Gastroesophageal sphincter (tissue), 4 donors: ENCODE results near the gene TBCEL. TPM values are rescaled to one million over a fixed set of nuclear protein-coding genes. Genes with fewer than 3 reads are reported as not detected.

Experiments
- ATAC-seq: fragments of 150-250 bp; one replicate; pipeline ENCODE4 v1.9.1; 2016; ENCODE audit warnings: mild to moderate bottlenecking, moderate library complexity
- H3K27ac ChIP-seq, 4 donors: fragments of 200-600 bp; sonication (generic) in 3 of 4; 1 replicate in 3 of 4; 2 replicates in 1 of 4; pipeline ENCODE4 v1.5.1; 2016 to 2019
- H3K27me3 ChIP-seq: fragments of 200-600 bp; sonication (generic); one replicate; pipeline ENCODE4 v1.5.1; 2019
- H3K36me3 ChIP-seq, 2 donors: fragments of 200-600 bp; sonication (generic); one replicate each; pipeline ENCODE4 v1.5.1; 2019; ENCODE audit warnings: control low read depth in 1 of 2
- H3K4me1 ChIP-seq, 3 donors: fragments of 200-600 bp; sonication (generic); 1 replicate in 2 of 3; 2 replicates in 1 of 3; pipeline ENCODE4 v1.5.1; 2016 to 2019; ENCODE audit warnings: control low read depth in 2 of 3
- H3K4me3 ChIP-seq, 2 donors: fragments of 200-600 bp; sonication (generic); one replicate each; pipeline ENCODE4 v1.5.1; 2019; ENCODE audit warnings: mild to moderate bottlenecking in 1 of 2, moderate library complexity in 1 of 2
- H3K9me3 ChIP-seq, 3 donors: fragments of 200-600 bp; sonication (generic); one replicate each; pipeline ENCODE4 v1.5.1; 2017 to 2019; ENCODE audit warnings: control low read depth in 2 of 3
- CTCF ChIP-seq, 4 experiments: fragments of 200-600 bp in 2 of 4; fragments of 450-650 bp in 2 of 4; sonication (generic) in 1 of 4; IDR thresholded peaks; one replicate each; pipeline ENCODE4 v1.5.1; 2017 to 2019; ENCODE audit warnings: antibody characterized with exemption in 4 of 4, mild to moderate bottlenecking in 2 of 4, moderate library complexity in 2 of 4
- EP300 ChIP-seq: sonication (generic); formaldehyde crosslinking; IDR thresholded peaks from one replicate; pipeline ENCODE4 v1.6.1; 2017; ENCODE audit warnings: antibody characterized with exemption, mild to moderate bottlenecking
- POLR2A ChIP-seq, 2 donors: fragments of 450-650 bp; IDR thresholded peaks; one replicate each; pipeline ENCODE4 v1.6.1; 2017; ENCODE audit warnings: antibody characterized with exemption in 2 of 2, mild to moderate bottlenecking in 2 of 2, moderate library complexity in 1 of 2
- POLR2AphosphoS5 ChIP-seq: sonication (generic); formaldehyde crosslinking; IDR thresholded peaks from one replicate; pipeline ENCODE4 v1.6.1; 2017; ENCODE audit warnings: antibody characterized with exemption
- WGBS, 2 donors: methylation state at CpG; one replicate each; pipeline ENCODE4 v1.1.5; 2018; ENCODE audit warnings: low coverage in 1 of 2; 5-methylcytosine and 5-hydroxymethylcytosine counted together
- total RNA-seq, 4 donors: library from RNA; depleted of rRNA; stranded (reverse); fragments of >200 nt; gene quantifications; one replicate each; pipeline ENCODE4 v1.1.0, GENCODE V29; 2016

The TBCEL gene
- total RNA-seq, 4 donors from 2014 or later, result 25.7 to 39.0 (median 30.8) TPM

- H3K4me3 ChIP-seq, result no peak overlapping the region
- no peak for ATAC-seq
- H3K27ac ChIP-seq, result no peak overlapping the region
Observed at GRCh38 chr11:121039971-121040613, 16.2 kb downstream of the TBCEL start.

GRCh38 chr11:121040614-121041002, 16.7 kb downstream of the TBCEL start:
- no peak for TF ChIP-seq POLR2A (IDR thresholded peaks at IDR 0.05)
- no peak for TF ChIP-seq CTCF (IDR thresholded peaks at IDR 0.05)
- TF ChIP-seq EP300, result no peak
- TF ChIP-seq POLR2AphosphoS5, result no peak
- Histone ChIP-seq H3K27me3 (no peaks in the 10 kb centered on the region), H3K9me3 (no peaks in the 10 kb centered on the region), H3K4me3 (no peak overlapping the region), H3K27ac (no peak overlapping the region), H3K4me1 (no peaks in the 10 kb centered on the region), H3K36me3 (peaks cover 0 to 2% of the 10 kb centered on the region in 2 donors)
- 81 to 82% methylated on average over 3 of the region's 3 CpGs for WGBS, 2 donors
- no peak for ATAC-seq

More at GRCh38 chr11:121039971-121040613, 16.2 kb downstream of the TBCEL start:
- Histone ChIP-seq H3K36me3 (no peaks in the 10 kb centered on the region), H3K4me1 (no peaks in the 10 kb centered on the region), H3K9me3 (no peaks in the 10 kb centered on the region), H3K27me3 (no peaks in the 10 kb centered on the region)
- 75% methylated on average over 1 of the region's 1 CpG; no CpG with 5 or more reads in 1 of the 2 donors for WGBS, 2 donors
- no peak for TF ChIP-seq EP300
- no peak for TF ChIP-seq CTCF (IDR thresholded peaks at IDR 0.05)
- no peak for TF ChIP-seq POLR2AphosphoS5
- no peak for TF ChIP-seq POLR2A (IDR thresholded peaks at IDR 0.05)

DNA sequence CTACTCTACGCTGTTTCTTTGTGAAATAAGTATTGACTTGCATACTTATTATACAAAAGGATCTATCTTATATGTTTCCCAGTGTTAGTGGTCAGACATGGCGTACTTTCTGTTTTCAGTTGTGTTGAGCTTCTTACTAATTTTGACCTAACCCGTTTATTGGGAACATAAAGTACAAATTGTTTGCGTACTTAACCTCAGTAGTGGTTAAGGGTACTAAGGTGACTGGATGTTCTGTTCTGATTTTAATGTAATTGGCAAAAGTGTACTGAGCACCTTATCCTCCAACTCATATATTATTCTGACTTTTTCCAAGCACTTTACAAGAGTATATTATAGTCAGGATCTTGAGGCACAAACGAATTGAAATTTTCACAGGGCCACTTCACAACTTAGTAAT, 17.2 kb downstream of the TBCEL start:
- TF ChIP-seq EP300, result no peak
- no peak for TF ChIP-seq POLR2A (IDR thresholded peaks at IDR 0.05)
- TF ChIP-seq CTCF (IDR thresholded peaks at IDR 0.05), result no peak
- no peak for TF ChIP-seq POLR2AphosphoS5
- H3K27me3 ChIP-seq, result no peaks in the 10 kb centered on the region
- H3K9me3 ChIP-seq, result no peaks in the 10 kb centered on the region
- WGBS, 2 donors, result 88 to 94% methylated on average over 5 of the region's 5 CpGs
- ATAC-seq, result no peak
- peaks cover 0 to 7% of the 10 kb centered on the region in 2 donors for H3K36me3 ChIP-seq
- no peaks in the 10 kb centered on the region for H3K4me1 ChIP-seq
- no peak overlapping the region for H3K4me3 ChIP-seq
- H3K27ac ChIP-seq, result no peak overlapping the region

- WGBS, 2 donors, result 83 to 100% methylated on average over 1 of the region's 1 CpG
- H3K4me1 ChIP-seq, result no peaks in the 10 kb centered on the region
- no peak for ATAC-seq
- H3K27me3 ChIP-seq, result no peaks in the 10 kb centered on the region
- no peak overlapping the region for H3K27ac ChIP-seq
- TF ChIP-seq POLR2AphosphoS5, result no peak
- TF ChIP-seq CTCF (IDR thresholded peaks at IDR 0.05), result no peak
- no peak for TF ChIP-seq POLR2A (IDR thresholded peaks at IDR 0.05)
- no peak for TF ChIP-seq EP300
- no peaks in the 10 kb centered on the region for H3K9me3 ChIP-seq
- H3K36me3 ChIP-seq, result peaks cover 0 to 18% of the 10 kb centered on the region in 2 donors
- H3K4me3 ChIP-seq, result no peak overlapping the region
Observed at GRCh38 chr11:121042296-121042695, 18.4 kb downstream of the TBCEL start.

GRCh38 chr11:121047926-121048325, 24.0 kb downstream of the TBCEL start:
- ATAC-seq, result no peak
- no peak overlapping the region for H3K27ac ChIP-seq
- H3K27me3 ChIP-seq, result no peaks in the 10 kb centered on the region
- H3K9me3 ChIP-seq, result no peaks in the 10 kb centered on the region
- no peaks in the 10 kb centered on the region for H3K4me1 ChIP-seq
- peaks cover 0 to 53% of the 10 kb centered on the region in 2 donors for H3K36me3 ChIP-seq
- 85 to 96% methylated on average over 1 of the region's 1 CpG for WGBS, 2 donors
- TF ChIP-seq EP300 (no peak), CTCF (IDR thresholded peaks at IDR 0.05) (no peak), POLR2A (IDR thresholded peaks at IDR 0.05) (no peak), POLR2AphosphoS5 (no peak)
- H3K4me3 ChIP-seq, result no peak overlapping the region
